ENCODE measurements around the gene IQCH. TPM values are rescaled to one million over a fixed set of nuclear protein-coding genes. Genes with fewer than 3 reads are reported as not detected.

IQCH gene
- total and polyA plus RNA-seq, 2 of the 4 experiments (the other 2 are of a cell fraction), result 0.60 to 2.5 TPM

- Histone ChIP-seq H3K23ac (ENCODE audit: low read depth, low read length) (peak overlapping the region; percentile 63; the same call in 1 of the 2 replicates), H2AK5ac (ENCODE audit: low read depth, low read length) (no peak overlapping the region), H3K9me3 (ENCODE audit: control insufficient read depth, insufficient read depth, low read length) (no peaks in the 10 kb centered on the region), H2BK5ac (ENCODE audit: low read depth, low read length, poor library complexity, severe bottlenecking) (no peak overlapping the region), H3K27me3 (ENCODE audit: control insufficient read depth, insufficient read depth, low read length) (no peaks in the 10 kb centered on the region), H2BK120ac (ENCODE audit: low read depth, low read length) (peak overlapping the region; percentile 42; the same call in 1 of the 2 replicates), H4K8ac (ENCODE audit: low read depth in 2 of 2, low read length in 2 of 2) (peak overlapping the region in 1 of 2 experiments; percentile 76; a peak in 1 of 4 replicates), H3K4me1 (ENCODE audit: control insufficient read depth, insufficient read depth, low read length) (peaks cover 2% of the 10 kb centered on the region; the same call in 1 of the 2 replicates), H4K20me1 (ENCODE audit: insufficient read depth, low read length) (peaks cover 4% of the 10 kb centered on the region; the same call in 1 of the 2 replicates), H3K27ac (ENCODE audit: insufficient read depth, low read length) (no peak overlapping the region), H3K36me3 (ENCODE audit: control insufficient read depth, insufficient read depth, low read length) (no peaks in the 10 kb centered on the region), H2BK20ac (ENCODE audit: low read depth, low read length) (no peak overlapping the region), H3K56ac (ENCODE audit: extremely low read depth, insufficient read depth, low read length) (no peak overlapping the region), H3K18ac (ENCODE audit: low read depth, low read length) (no peak overlapping the region), H2BK15ac (ENCODE audit: low read depth, low read length) (no peak overlapping the region), H3K4ac (ENCODE audit: low read depth, low read length) (no peak overlapping the region), H3K4me2 (ENCODE audit: low read depth, low read length) (peak overlapping the region; percentile 97), H3K9me1 (ENCODE audit: insufficient read depth, low read length) (0 out of 2 replicates have a peak, but pooled peaks cover 4% of the 10 kb centered on the region), H4K5ac (ENCODE audit: low read depth, low read length) (no peak overlapping the region), H2AFZ (replicated peaks; ENCODE audit: low read length, poor library complexity) (no peak overlapping the region), H3K4me3 (ENCODE audit: insufficient read depth, low read depth, low read length) (no peak overlapping the region; the same call in 1 of the 2 replicates), H2AK9ac (replicated peaks; ENCODE audit: low read depth, low read length, poor library complexity) (no peak overlapping the region), H3K14ac (replicated peaks; ENCODE audit: low read depth, low read length) (peak overlapping the region; percentile 67), H3K9ac (ENCODE audit: low read depth, low read length) (no peak overlapping the region), H3K79me1 (ENCODE audit: low read depth in 1 of 2, low read length in 2 of 2) (peaks cover 11 to 58% of the 10 kb centered on the region in 2 experiments), H4K91ac (ENCODE audit: insufficient read depth, low read depth, low read length) (no peak overlapping the region)
- dilution Hi-C loops (cut with HindIII; ENCODE audit: low sequenced_read_pairs, unreplicated experiment) (no loop called here), intact Hi-C loops (cut with micrococcal nuclease) (loop anchor here (5.0 kb wide), 1 partner anchor 41 kb away; no protein-coding TSS in a partner anchor), in situ Hi-C loops (cut with MboI; ENCODE audit: low sequenced_read_pairs) (no loop called here)
- WGBS, 2 experiments (ENCODE audit: extremely low coverage in 2 of 2, insufficient read length in 1 of 2), result 80% methylated on average over 1 of the region's 12 CpGs; no CpG with 5 or more reads in 1 of the 2 experiments
- BruUV-seq (replicated peaks), result no TSS peak
- POLR2A ChIA-PET (ENCODE audit: unreplicated experiment), result no interaction called here
- TF ChIP-seq NFE2L2 (IDR thresholded peaks at IDR 0.05; ENCODE audit: low read depth, low read length) (no peak), RFX5 (IDR thresholded peaks at IDR 0.05; ENCODE audit: low read depth, low read length) (no peak), MAFK (IDR thresholded peaks at IDR 0.05; ENCODE audit: low read depth, low read length) (no peak), BHLHE40 (IDR thresholded peaks at IDR 0.05; ENCODE audit: low read depth, low read length) (no peak), RAD21 (IDR thresholded peaks at IDR 0.05; ENCODE audit: low read length) (no peak), RCOR1 (IDR thresholded peaks at IDR 0.05; ENCODE audit: insufficient replicate concordance, low read length) (no peak), USF2 (IDR thresholded peaks at IDR 0.05; ENCODE audit: low read depth, low read length) (no peak), MAZ (IDR thresholded peaks at IDR 0.05; ENCODE audit: borderline replicate concordance, low read depth, low read length) (no peak), FOS (IDR thresholded peaks at IDR 0.05; ENCODE audit: low read depth, low read length) (no peak), MXI1 (IDR thresholded peaks at IDR 0.05; ENCODE audit: borderline replicate concordance, low read depth, low read length) (no peak), CHD1 (IDR thresholded peaks at IDR 0.05; ENCODE audit: low read depth, low read length) (no peak), CEBPB (IDR thresholded peaks at IDR 0.05; ENCODE audit: low read depth, low read length) (no peak), POLR2A (IDR thresholded peaks at IDR 0.05; ENCODE audit: low read depth, low read length) (no peak)
- TF ChIP-seq, protein P1, sequence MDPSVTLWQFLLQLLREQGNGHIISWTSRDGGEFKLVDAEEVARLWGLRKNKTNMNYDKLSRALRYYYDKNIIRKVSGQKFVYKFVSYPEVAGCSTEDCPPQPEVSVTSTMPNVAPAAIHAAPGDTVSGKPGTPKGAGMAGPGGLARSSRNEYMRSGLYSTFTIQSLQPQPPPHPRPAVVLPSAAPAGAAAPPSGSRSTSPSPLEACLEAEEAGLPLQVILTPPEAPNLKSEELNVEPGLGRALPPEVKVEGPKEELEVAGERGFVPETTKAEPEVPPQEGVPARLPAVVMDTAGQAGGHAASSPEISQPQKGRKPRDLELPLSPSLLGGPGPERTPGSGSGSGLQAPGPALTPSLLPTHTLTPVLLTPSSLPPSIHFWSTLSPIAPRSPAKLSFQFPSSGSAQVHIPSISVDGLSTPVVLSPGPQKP (IDR thresholded peaks at IDR 0.05; ENCODE audit: borderline replicate concordance, low read depth, low read length), result no peak
- TF ChIP-seq, protein P2, sequence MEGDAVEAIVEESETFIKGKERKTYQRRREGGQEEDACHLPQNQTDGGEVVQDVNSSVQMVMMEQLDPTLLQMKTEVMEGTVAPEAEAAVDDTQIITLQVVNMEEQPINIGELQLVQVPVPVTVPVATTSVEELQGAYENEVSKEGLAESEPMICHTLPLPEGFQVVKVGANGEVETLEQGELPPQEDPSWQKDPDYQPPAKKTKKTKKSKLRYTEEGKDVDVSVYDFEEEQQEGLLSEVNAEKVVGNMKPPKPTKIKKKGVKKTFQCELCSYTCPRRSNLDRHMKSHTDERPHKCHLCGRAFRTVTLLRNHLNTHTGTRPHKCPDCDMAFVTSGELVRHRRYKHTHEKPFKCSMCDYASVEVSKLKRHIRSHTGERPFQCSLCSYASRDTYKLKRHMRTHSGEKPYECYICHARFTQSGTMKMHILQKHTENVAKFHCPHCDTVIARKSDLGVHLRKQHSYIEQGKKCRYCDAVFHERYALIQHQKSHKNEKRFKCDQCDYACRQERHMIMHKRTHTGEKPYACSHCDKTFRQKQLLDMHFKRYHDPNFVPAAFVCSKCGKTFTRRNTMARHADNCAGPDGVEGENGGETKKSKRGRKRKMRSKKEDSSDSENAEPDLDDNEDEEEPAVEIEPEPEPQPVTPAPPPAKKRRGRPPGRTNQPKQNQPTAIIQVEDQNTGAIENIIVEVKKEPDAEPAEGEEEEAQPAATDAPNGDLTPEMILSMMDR (conservative IDR thresholded peaks at IDR 0.05; ENCODE audit: low read depth, low read length), result no peak
- DNase-seq (no peak), ATAC-seq (ENCODE audit: low read depth) (no peak)
- CTCF ChIA-PET, result no interaction called here
Observed at GRCh38 chr15:67253101-67253500, 1.5 kb upstream of the IQCH start.
